Caki2 (cell line): ENCODE measurements around the gene TMEM108. TPM values are rescaled to one million over a fixed set of nuclear protein-coding genes. Genes with fewer than 3 reads are reported as not detected.
"Not testable (repeated sequence)": the region's sequence is repeated elsewhere in the genome, so short reads cannot be mapped to it uniquely, and the experiment has no call there.

Source experiments
- DNase-seq: peaks from one replicate; pipeline ENCODE4 v3.0.0-alpha.2; 2015; ENCODE audit warnings: low read depth
- in situ Hi-C: cut with HindIII; loops from 2 replicates; pipeline ENCODE4 v1.10.0; 2016; ENCODE audit warnings: low sequenced_read_pairs, low pct_unique_long_range_greater_than_20kb, mixed read lengths
- total RNA-seq: library from RNA; depleted of rRNA; stranded (reverse); fragments of >200 nt; shearing (Covaris generic); gene quantifications from 2 replicates; pipeline ENCODE4 v1.2.3, GENCODE V29; 2014; ENCODE audit warnings: low replicate concordance; rRNA removed

TMEM108 gene
- not detected in 2 replicates for total RNA-seq

- in situ Hi-C loops = no loop called here
- no peak for DNase-seq
Measured at GRCh38 chr3:133038089-133038730, at the start of gene TMEM108. TMEM108 (plus strand) TSS chr3:133038391.

- no peak for DNase-seq
- in situ Hi-C loops = no loop called here
Measured at GRCh38 chr3:132995971-132996370, 42.2 kb upstream of the TMEM108 start.

GRCh38 chr3:132997404-132998185 is 40.6 kb upstream of the TMEM108 start:
- in situ Hi-C loops = no loop called here
- no peak for DNase-seq

- DNase-seq, in situ Hi-C loops: not testable (repeated sequence)
Measured at GRCh38 chr3:133005032-133005431, 33.2 kb upstream of the TMEM108 start.

- no peak for DNase-seq
- in situ Hi-C loops = no loop called here
Measured at GRCh38 chr3:133007601-133008000, 30.6 kb upstream of the TMEM108 start.

- in situ Hi-C loops = no loop called here
- DNase-seq = no peak
Measured at GRCh38 chr3:133014325-133014724, 23.9 kb upstream of the TMEM108 start.

GRCh38 chr3:133015573-133015972 is 22.6 kb upstream of the TMEM108 start:
- DNase-seq, in situ Hi-C loops: not testable (repeated sequence)

- in situ Hi-C loops = no loop called here
- no peak for DNase-seq
Measured at GRCh38 chr3:133016838-133017309, 21.3 kb upstream of the TMEM108 start.

GRCh38 chr3:133018921-133019320 is 19.3 kb upstream of the TMEM108 start:
- in situ Hi-C loops = no loop called here
- no peak for DNase-seq

- no peak for DNase-seq
- in situ Hi-C loops = no loop called here
Measured at GRCh38 chr3:133021206-133021605, 17.0 kb upstream of the TMEM108 start.

GRCh38 chr3:133023362-133023761 is 14.8 kb upstream of the TMEM108 start:
- in situ Hi-C loops = no loop called here
- DNase-seq = no peak

GRCh38 chr3:133025546-133025945 is 12.6 kb upstream of the TMEM108 start:
- DNase-seq = no peak
- in situ Hi-C loops = no loop called here

- DNase-seq = no peak
- in situ Hi-C loops = no loop called here
Measured at GRCh38 chr3:133032301-133032700, 5.9 kb upstream of the TMEM108 start.

- no peak for DNase-seq
- in situ Hi-C loops = no loop called here
Measured at GRCh38 chr3:133037436-133037835, 755 bp upstream of the TMEM108 start.

- in situ Hi-C loops = no loop called here
- no peak for DNase-seq
Measured at GRCh38 chr3:133038731-133039375, 662 bp downstream of the TMEM108 start.

GRCh38 chr3:133040696-133041523 is 2.7 kb downstream of the TMEM108 start:
- DNase-seq = peak; percentile 45
- in situ Hi-C loops = no loop called here

- in situ Hi-C loops = no loop called here
- no peak for DNase-seq
Measured at GRCh38 chr3:133041524-133041829, 3.3 kb downstream of the TMEM108 start.

- in situ Hi-C loops = no loop called here
- no peak for DNase-seq
Measured at GRCh38 chr3:133042778-133043177, 4.6 kb downstream of the TMEM108 start.
